Prostate gland (tissue), 2 donors: ENCODE measurements around the gene MXI1. TPM values are rescaled to one million over a fixed set of nuclear protein-coding genes. Genes with fewer than 3 reads are reported as not detected.

Experiments
- DNase-seq: peaks from one replicate; pipeline ENCODE4 v3.0.0-alpha.2; 2019; ENCODE audit warnings: low spot score
- H3K27ac ChIP-seq, 2 donors: fragments of 200-600 bp; sonication (generic); 2 replicates each; pipeline ENCODE4 v1.5.1; 2017 to 2019
- H3K27me3 ChIP-seq: fragments of 200-600 bp; sonication (generic); replicated peaks from 2 replicates; pipeline ENCODE4 v1.5.1; 2019; ENCODE audit not compliant: insufficient read depth
- H3K36me3 ChIP-seq, 2 donors: fragments of 200-600 bp; sonication (generic); 1 replicate in 1 of 2; 2 replicates in 1 of 2; pipeline versions ENCODE4 v1.5.1 to v1.8.1; 2017 to 2019
- H3K4me1 ChIP-seq: fragments of 200-600 bp; sonication (generic); replicated peaks from 2 replicates; pipeline ENCODE4 v1.5.1; 2019
- H3K4me3 ChIP-seq, 2 donors: fragments of 200-600 bp; sonication (generic); 2 replicates each; pipeline ENCODE4 v1.5.1; 2017 to 2019
- H3K9me3 ChIP-seq: fragments of 200-600 bp; sonication (generic); 2 replicates; pipeline ENCODE4 v1.5.1; 2017
- CTCF ChIP-seq, 4 experiments: fragments of 200-600 bp in 2 of 4; fragments of 450-650 bp in 2 of 4; sonication (generic) in 2 of 4; IDR thresholded peaks; 1 replicate in 3 of 4; 2 replicates in 1 of 4; pipeline ENCODE4 v1.5.1; 2016 to 2019; ENCODE audit warnings: antibody characterized with exemption in 4 of 4, mild to moderate bottlenecking in 2 of 4, moderate library complexity in 2 of 4
- POLR2A ChIP-seq: fragments of 450-650 bp; IDR thresholded peaks from one replicate; pipeline ENCODE4 v1.6.1; 2016; ENCODE audit warnings: antibody characterized with exemption, mild to moderate bottlenecking
- POLR2AphosphoS5 ChIP-seq: sonication (generic); formaldehyde crosslinking; IDR thresholded peaks from one replicate; pipeline ENCODE4 v1.6.1; 2017; ENCODE audit warnings: antibody characterized with exemption
- WGBS: methylation state at CpG from one replicate; pipeline ENCODE4 v1.1.5; 2018; 5-methylcytosine and 5-hydroxymethylcytosine counted together
- intact Hi-C: fragments of 100-400 bp; cut with DNase I; formaldehyde crosslinking; loops from one replicate; pipeline ENCODE4 v1.14.2; 2022
- total RNA-seq, 2 donors: library from RNA; depleted of rRNA; stranded (reverse); fragments of >200 nt; gene quantifications; one replicate each; pipeline ENCODE4 v1.1.0, GENCODE V29; 2016

MXI1 gene
- total RNA-seq, 2 donors from 2014 or later: 36.3 to 83.3 TPM

GRCh38 chr10:110317866-110318850 is 110.8 kb downstream of the MXI1 start:
- H3K36me3 ChIP-seq: no peaks in the 10 kb centered on the region
- intact Hi-C loops: no loop called here
- WGBS: 89% methylated on average over 15 of the region's 15 CpGs
- H3K27me3 ChIP-seq: no peaks in the 10 kb centered on the region
- TF ChIP-seq POLR2AphosphoS5: no peak
- TF ChIP-seq POLR2A: no peak
- no peak for TF ChIP-seq CTCF (IDR thresholded peaks at IDR 0.05)
- DNase-seq: no peak
- no peak overlapping the region for H3K27ac ChIP-seq
- H3K4me1 ChIP-seq: no peaks in the 10 kb centered on the region
- H3K4me3 ChIP-seq: no peak overlapping the region
- H3K9me3 ChIP-seq: no peaks in the 10 kb centered on the region

- DNase-seq: no peak
- 91% methylated on average over 6 of the region's 6 CpGs for WGBS
Measured at GRCh38 chr10:110321869-110322620, 114.6 kb downstream of the MXI1 start.

GRCh38 chr10:110323503-110323902 is 116.1 kb downstream of the MXI1 start:
- intact Hi-C loops: no loop called here
- H3K36me3 ChIP-seq: no peaks in the 10 kb centered on the region
- H3K4me1 ChIP-seq: no peaks in the 10 kb centered on the region
- H3K4me3 ChIP-seq: no peak overlapping the region
- no peaks in the 10 kb centered on the region for H3K9me3 ChIP-seq
- DNase-seq: no peak
- TF ChIP-seq CTCF (IDR thresholded peaks at IDR 0.05) (no peak), POLR2A (no peak), POLR2AphosphoS5 (no peak)
- WGBS: 66% methylated on average over 2 of the region's 2 CpGs
- H3K27ac ChIP-seq: no peak overlapping the region
- H3K27me3 ChIP-seq: no peaks in the 10 kb centered on the region

More at GRCh38 chr10:110321869-110322620, 114.6 kb downstream of the MXI1 start:
- no peaks in the 10 kb centered on the region for H3K36me3 ChIP-seq
- intact Hi-C loops: no loop called here
- H3K4me1 ChIP-seq: no peaks in the 10 kb centered on the region
- H3K4me3 ChIP-seq: no peak overlapping the region
- H3K27me3 ChIP-seq: no peaks in the 10 kb centered on the region
- TF ChIP-seq POLR2AphosphoS5 (no peak), CTCF (IDR thresholded peaks at IDR 0.05) (no peak), POLR2A (no peak)
- no peak overlapping the region for H3K27ac ChIP-seq
- H3K9me3 ChIP-seq: no peaks in the 10 kb centered on the region

- Histone ChIP-seq H3K36me3 (no peaks in the 10 kb centered on the region), H3K27me3 (no peaks in the 10 kb centered on the region), H3K27ac (no peak overlapping the region), H3K4me1 (no peaks in the 10 kb centered on the region), H3K9me3 (no peaks in the 10 kb centered on the region), H3K4me3 (no peak overlapping the region)
- TF ChIP-seq CTCF (IDR thresholded peaks at IDR 0.05) (no peak), POLR2AphosphoS5 (no peak), POLR2A (no peak)
- 68% methylated on average over 5 of the region's 5 CpGs for WGBS
- intact Hi-C loops: no loop called here
- DNase-seq: no peak
Measured at GRCh38 chr10:110324201-110324804, 116.9 kb downstream of the MXI1 start.
